ENCODE measurements around the gene TMUB2. TPM values are rescaled to one million over a fixed set of nuclear protein-coding genes. Genes with fewer than 3 reads are reported as not detected.
A peak's percentile ranks its signal among the peaks of the same experiment; 100 is the strongest.

Gene TMUB2
- total RNA-seq, 1 experiment from 2014 or later: 25.1 TPM

GRCh38 chr17:44210342-44211192 lies 23.8 kb downstream of the TMUB2 start:
- Histone ChIP-seq H3K9ac (ENCODE audit: low read length) (peak overlapping the region; percentile 39), H3K36me3 (ENCODE audit: control insufficient read depth in 1 of 2, insufficient read depth in 2 of 2, low read length in 2 of 2) (peaks cover 20 to 51% of the 10 kb centered on the region in 2 experiments; a peak in 3 of 4 replicates), H3K79me2 (ENCODE audit: insufficient read depth, low read length) (peaks cover 14% of the 10 kb centered on the region; the same call in 1 of the 2 replicates), H4K20me1 (ENCODE audit: insufficient read depth) (no peaks in the 10 kb centered on the region), H3K4me1 (ENCODE audit: control insufficient read depth in 1 of 2, insufficient read depth in 2 of 2, low read length in 2 of 2) (peaks cover 19 to 49% of the 10 kb centered on the region in 2 experiments), H3K27ac (ENCODE audit: low read depth, low read length) (peak overlapping the region; percentile 42), H3K9me3 (ENCODE audit: control insufficient read depth in 1 of 2, insufficient read depth in 1 of 2, low read depth in 1 of 2, low read length in 2 of 2) (no peaks in the 10 kb centered on the region), H3K4me3 (replicated peaks in 1 of 2; ENCODE audit: low read depth in 1 of 2, low read length in 2 of 2) (0 out of 4 replicates have a peak overlapping the region, but pooled peaks of 1 of the 2 experiments have one; percentile 2), H3K4me2 (ENCODE audit: low read length) (peak overlapping the region; percentile 70), H3K9me2 (ENCODE audit: insufficient read depth) (no peaks in the 10 kb centered on the region), H3K27me3 (ENCODE audit: insufficient read depth, low read length) (no peaks in the 10 kb centered on the region), H2AFZ (ENCODE audit: low read depth, low read length, poor library complexity, severe bottlenecking) (no peak overlapping the region)
- RAD21 ChIA-PET (ENCODE audit: low non-redundant PET in 1 of 2, low total read pairs in 2 of 2, uncharacterized antibody in 2 of 2, unreplicated experiment in 2 of 2): interaction anchor here in 1 of 2 experiments (0.7 to 1.2 kb wide), 2 partner anchors 116 to 139 kb away, joined by 3 to 4 read pairs; no protein-coding TSS in a partner anchor
- DNase-seq (ENCODE audit: low read depth, low spot score) (peak; percentile 63), ATAC-seq (peak; percentile 88)
- intact Hi-C loops (cut with micrococcal nuclease): loop anchor here (2.0 to 10.0 kb wide), 2 partner anchors 116 to 314 kb away; no protein-coding TSS in a partner anchor
- BruUV-seq (replicated peaks): no TSS peak
- CTCF ChIA-PET: interaction anchor here (0.9 to 3.0 kb wide), 17 partner anchors 8 to 313 kb away, joined by 3 to 19 read pairs (median 7); partner anchors contain the start of genes FAM171A2, GRN, SLC25A39 and TMUB2
- POLR2A ChIA-PET: interaction anchor here (0.9 to 1.7 kb wide), 3 partner anchors 114 to 140 kb away, joined by 3 to 5 read pairs (median 3); partner anchors contain the start of genes G6PC3, GRN and SLC25A39
- peak; percentile 56 for TF ChIP-seq POLR2AphosphoS5 (IDR thresholded peaks at IDR 0.05; ENCODE audit: low read depth, low read length)
- no peak for TF ChIP-seq FOSL1 (IDR thresholded peaks at IDR 0.05; ENCODE audit: low read depth)
- peak; percentile 99 for TF ChIP-seq RAD21 (IDR thresholded peaks at IDR 0.05; ENCODE audit: low read depth)
- no peak for TF ChIP-seq REST (IDR thresholded peaks at IDR 0.05; ENCODE audit: low read depth)
- TF ChIP-seq CBX3 (IDR thresholded peaks at IDR 0.05; ENCODE audit: low read depth): no peak
- TF ChIP-seq ZFX (IDR thresholded peaks at IDR 0.05): peak; percentile 33; the same call in 1 of the 2 replicates
- TF ChIP-seq SP1 (IDR thresholded peaks at IDR 0.05; ENCODE audit: low read depth): no peak
- no peak for TF ChIP-seq EZH2phosphoT487 (IDR thresholded peaks at IDR 0.05; ENCODE audit: borderline replicate concordance)
- TF ChIP-seq CTCF (IDR thresholded peaks at IDR 0.05 in 2 of 3, conservative IDR thresholded peaks at IDR 0.05 in 1 of 3; ENCODE audit: borderline replicate concordance in 1 of 3, insufficient read depth in 1 of 3, low read depth in 2 of 3, low read length in 2 of 3): peak; percentile 90 to 99 (median 99)
- TF ChIP-seq YY1 (IDR thresholded peaks at IDR 0.05; ENCODE audit: extremely low read depth, insufficient replicate concordance, low read depth, low read length): peak; percentile 70
- peak; percentile 92 for TF ChIP-seq MAX (IDR thresholded peaks at IDR 0.05)
- TF ChIP-seq EZH2 (IDR thresholded peaks at IDR 0.05): no peak
- peak; percentile 35 for TF ChIP-seq ZBTB33 (IDR thresholded peaks at IDR 0.05; ENCODE audit: extremely low read depth, insufficient replicate concordance, low read length)
- peak; percentile 90 for TF ChIP-seq EGR1 (IDR thresholded peaks at IDR 0.05; ENCODE audit: low read depth)
- no peak for TF ChIP-seq TCF7L2 (IDR thresholded peaks at IDR 0.05; ENCODE audit: borderline replicate concordance, extremely low read depth, insufficient read depth, insufficient read length)
- no peak for TF ChIP-seq ELF1 (IDR thresholded peaks at IDR 0.05; ENCODE audit: borderline replicate concordance, low read depth)
- no peak for TF ChIP-seq JUND (IDR thresholded peaks at IDR 0.05)
